Testis (tissue), 2 donors: ENCODE data around the gene CACNG8.

Experiments
- CTCF ChIP-seq, 3 experiments: fragments of 450-650 bp in 2 of 3; fragments of 200-600 bp in 1 of 3; sonication (generic) in 1 of 3; IDR thresholded peaks; one replicate each; pipeline ENCODE4 v1.5.1; 2016 to 2019; ENCODE audit warnings: antibody characterized with exemption in 3 of 3, mild to moderate bottlenecking in 2 of 3, moderate library complexity in 1 of 3
- POLR2A ChIP-seq: fragments of 450-650 bp; IDR thresholded peaks from one replicate; pipeline ENCODE4 v1.6.1; 2017; ENCODE audit warnings: antibody characterized with exemption, mild to moderate bottlenecking, moderate library complexity

GRCh38 chr19:53945998-53946397 is 16.7 kb upstream of the CACNG8 start:
- TF ChIP-seq POLR2A (no peak), CTCF (IDR thresholded peaks at IDR 0.05) (no peak)
